IMR-90 (cell line): ENCODE data around the gene CELF6. TPM values are rescaled to one million over a fixed set of nuclear protein-coding genes. Genes with fewer than 3 reads are reported as not detected.

Source experiments
- ATAC-seq: fragments of 200-7000 bp; cut with Tn5 transposase; 2 replicates; pipeline ENCODE4 v1.9.1; 2020; ENCODE audit warnings: low read depth, mild to moderate bottlenecking, moderate library complexity
- BruUV-seq: library from RNA; stranded (reverse); fragments of 400-500 nt; replicated peaks from 2 replicates; lab custom pipeline; 2021; lab: Mats Ljungman, UMichigan
- CTCF ChIA-PET: fragments of 300-600 bp; formaldehyde crosslinking; extraction: SDS; loops from one replicate; lab custom pipeline; 2021; ENCODE audit warnings: antibody characterized with exemption; lab: Yijun Ruan, JAX
- POLR2A ChIA-PET: fragments of 300-600 bp; sonication (Branson Sonifier 250); formaldehyde crosslinking; loops from one replicate; lab custom pipeline; 2022; ENCODE audit warnings: antibody characterized with exemption; ENCODE audit not compliant: unreplicated experiment; lab: Charles Lee
- DNase-seq: peaks from one replicate; pipeline ENCODE4 v3.0.0; 2013
- H2AFZ ChIP-seq: replicated peaks from 2 replicates; pipeline ENCODE3; 2013; ENCODE audit warnings: low read length, mild to moderate bottlenecking; ENCODE audit not compliant: poor library complexity
- H2AK5ac ChIP-seq: 2 replicates; pipeline ENCODE4 v1.6.1; 2013; ENCODE audit warnings: low read depth, low read length, inconsistent platforms
- H2AK9ac ChIP-seq: replicated peaks from 2 replicates; pipeline ENCODE3; 2013; ENCODE audit warnings: mild to moderate bottlenecking, low read depth, low read length, moderate library complexity; ENCODE audit not compliant: poor library complexity
- H2BK120ac ChIP-seq: 2 replicates; pipeline ENCODE4 v1.6.1; 2013; ENCODE audit warnings: low read depth, low read length, inconsistent platforms
- H2BK15ac ChIP-seq: 3 replicates; pipeline ENCODE4 v1.6.1; 2013; ENCODE audit warnings: low read depth, low read length, inconsistent platforms
- H2BK20ac ChIP-seq: 2 replicates; pipeline ENCODE4 v1.6.1; 2013; ENCODE audit warnings: low read depth, mild to moderate bottlenecking, inconsistent platforms, low read length, moderate library complexity
- H2BK5ac ChIP-seq: 2 replicates; pipeline ENCODE4 v1.6.1; 2013; ENCODE audit warnings: mild to moderate bottlenecking, low read depth, low read length, inconsistent platforms; ENCODE audit not compliant: poor library complexity, severe bottlenecking
- H3K14ac ChIP-seq: replicated peaks from 2 replicates; pipeline ENCODE4 v1.6.1; 2013; ENCODE audit warnings: low read depth, low read length, inconsistent platforms
- H3K18ac ChIP-seq: 2 replicates; pipeline ENCODE4 v1.6.1; 2013; ENCODE audit warnings: low read depth, low read length, control low read depth
- H3K23ac ChIP-seq: 2 replicates; pipeline ENCODE4 v1.6.1; 2013; ENCODE audit warnings: low read depth, low read length, inconsistent platforms
- H3K27ac ChIP-seq: 2 replicates; pipeline ENCODE4 v1.5.1; 2013; ENCODE audit warnings: mild to moderate bottlenecking, control low read depth, low read length; ENCODE audit not compliant: insufficient read depth
- H3K27me3 ChIP-seq: 2 replicates; pipeline ENCODE4 v1.6.1; 2013; ENCODE audit warnings: low read length; ENCODE audit not compliant: control insufficient read depth, insufficient read depth
- H3K36me3 ChIP-seq: 2 replicates; pipeline ENCODE4 v1.6.1; 2013; ENCODE audit warnings: low read length, mixed read lengths; ENCODE audit not compliant: control insufficient read depth, insufficient read depth
- H3K4ac ChIP-seq: 2 replicates; pipeline ENCODE4 v1.6.1; 2013; ENCODE audit warnings: low read depth, low read length, inconsistent platforms
- H3K4me1 ChIP-seq: 2 replicates; pipeline ENCODE4 v1.6.1; 2013; ENCODE audit warnings: low read length, mixed read lengths; ENCODE audit not compliant: control insufficient read depth, insufficient read depth
- H3K4me2 ChIP-seq: 2 replicates; pipeline ENCODE4 v1.6.1; 2013; ENCODE audit warnings: low read depth, mild to moderate bottlenecking, control low read depth, low read length, moderate library complexity
- H3K4me3 ChIP-seq: 2 replicates; pipeline ENCODE4 v1.5.1; 2013; ENCODE audit warnings: low read depth, mild to moderate bottlenecking, control low read depth, low read length, moderate library complexity; ENCODE audit not compliant: insufficient read depth
- H3K56ac ChIP-seq: 2 replicates; pipeline ENCODE4 v1.6.1; 2013; ENCODE audit warnings: low read length, inconsistent platforms; ENCODE audit not compliant: insufficient read depth; ENCODE audit errors: extremely low read depth
- H3K79me1 ChIP-seq, 2 experiments: 2 replicates each; pipeline ENCODE4 v1.6.1; 2013; ENCODE audit warnings: low read length in 2 of 2, inconsistent platforms in 1 of 2, low read depth in 1 of 2
- H3K9ac ChIP-seq: 2 replicates; pipeline ENCODE4 v1.6.1; 2013; ENCODE audit warnings: low read depth, low read length, control low read depth
- H3K9me1 ChIP-seq: 2 replicates; pipeline ENCODE4 v1.6.1; 2013; ENCODE audit warnings: low read length, inconsistent platforms; ENCODE audit not compliant: insufficient read depth
- H3K9me3 ChIP-seq: 2 replicates; pipeline ENCODE4 v1.6.1; 2013; ENCODE audit warnings: low read length; ENCODE audit not compliant: control insufficient read depth, insufficient read depth
- H4K20me1 ChIP-seq: 2 replicates; pipeline ENCODE4 v1.6.1; 2013; ENCODE audit warnings: low read length, inconsistent platforms; ENCODE audit not compliant: insufficient read depth
- H4K5ac ChIP-seq: 2 replicates; pipeline ENCODE4 v1.6.1; 2013; ENCODE audit warnings: mild to moderate bottlenecking, low read depth, low read length, control low read depth
- H4K8ac ChIP-seq, 2 experiments: 2 replicates each; pipeline ENCODE4 v1.6.1; 2013; ENCODE audit warnings: low read depth in 2 of 2, low read length in 2 of 2, control low read depth in 1 of 2, inconsistent platforms in 1 of 2
- H4K91ac ChIP-seq: 2 replicates; pipeline ENCODE4 v1.6.1; 2013; ENCODE audit warnings: low read depth, low read length, inconsistent platforms; ENCODE audit not compliant: insufficient read depth
- BHLHE40 ChIP-seq: fragments of 150-350 bp; IDR thresholded peaks from 2 replicates; pipeline ENCODE4 v1.6.1; 2016; ENCODE audit warnings: mild to moderate bottlenecking, low read depth, low read length
- CHD1 ChIP-seq: IDR thresholded peaks from 2 replicates; pipeline ENCODE4 v1.6.1; 2012; ENCODE audit warnings: low read depth, low read length, improper control_type of control experiment
- CTCF ChIP-seq: conservative IDR thresholded peaks from 2 replicates; pipeline ENCODE4 v1.5.1; 2012; ENCODE audit warnings: mild to moderate bottlenecking, low read depth, low read length, improper control_type of control experiment
- MAFK ChIP-seq: IDR thresholded peaks from 2 replicates; pipeline ENCODE4 v1.6.1; 2012; ENCODE audit warnings: low read depth, low read length, improper control_type of control experiment
- MAZ ChIP-seq: IDR thresholded peaks from 2 replicates; pipeline ENCODE4 v1.6.1; 2012; ENCODE audit warnings: low read depth, mild to moderate bottlenecking, low read length, improper control_type of control experiment, moderate library complexity, borderline replicate concordance
- MXI1 ChIP-seq: IDR thresholded peaks from 2 replicates; pipeline ENCODE4 v1.6.1; 2012; ENCODE audit warnings: low read depth, mild to moderate bottlenecking, low read length, moderate library complexity, borderline replicate concordance
- NFE2L2 ChIP-seq: fragments of 150-350 bp; IDR thresholded peaks from 2 replicates; pipeline ENCODE4 v1.6.1; 2016; ENCODE audit warnings: low read depth, mild to moderate bottlenecking, low read length
- POLR2A ChIP-seq: IDR thresholded peaks from 2 replicates; pipeline ENCODE4 v1.6.1; 2012; ENCODE audit warnings: mild to moderate bottlenecking, low read depth, low read length
- RAD21 ChIP-seq: IDR thresholded peaks from 2 replicates; pipeline ENCODE4 v1.6.1; 2012; ENCODE audit warnings: low read length, improper control_type of control experiment
- RCOR1 ChIP-seq: IDR thresholded peaks from 2 replicates; pipeline ENCODE4 v1.6.1; 2012; ENCODE audit warnings: mild to moderate bottlenecking, low read length, improper control_type of control experiment; ENCODE audit not compliant: insufficient replicate concordance
- SMC3 ChIP-seq: fragments of 150-350 bp; IDR thresholded peaks from 2 replicates; pipeline ENCODE4 v1.6.1; 2016; ENCODE audit warnings: low read depth, mild to moderate bottlenecking, antibody characterized with exemption, low read length, moderate library complexity
- WGBS, 2 experiments: methylation state at CpG; one replicate each; pipeline versions ENCODE4 v1.1.5 to v1.1.7; 2013; ENCODE audit warnings: missing lambda C conversion rate in 2 of 2; ENCODE audit not compliant: insufficient read length in 1 of 2; ENCODE audit errors: extremely low coverage in 2 of 2; 5-methylcytosine and 5-hydroxymethylcytosine counted together
- dilution Hi-C: fragments of 300-500 bp; cut with HindIII; formaldehyde crosslinking; loops from one replicate; pipeline ENCODE4 v1.14.3; 2018; ENCODE audit warnings: low sequenced_read_pairs; ENCODE audit not compliant: unreplicated experiment
- in situ Hi-C: fragments of 300-500 bp; cut with MboI; formaldehyde crosslinking; loops from 3 replicates; pipeline ENCODE4 v1.14.3; 2019; ENCODE audit warnings: low sequenced_read_pairs, inconsistent platforms, mixed read lengths
- intact Hi-C: fragments of 100-400 bp; cut with micrococcal nuclease; formaldehyde crosslinking; loops from 2 replicates; pipeline ENCODE4 v1.10.0; 2022
- polyA plus RNA-seq, 3 experiments: library from polyadenylated mRNA; depleted of rRNA; stranded (reverse); fragments of >200 nt; gene quantifications; 2 replicates each; pipeline ENCODE4 v1.2.3, GENCODE V29; 2012; ENCODE audit warnings: low replicate concordance in 1 of 3
- total RNA-seq: library from RNA; depleted of rRNA; stranded (reverse); fragments of >200 nt; gene quantifications from 2 replicates; pipeline ENCODE4 v1.2.3, GENCODE V29; 2012

Gene CELF6
- total and polyA plus RNA-seq, 2 of the 4 experiments (the other 2 are of a cell fraction) = 0.07 TPM; not detected in 1

- Histone ChIP-seq H3K23ac (no peak overlapping the region), H3K4me2 (no peak overlapping the region), H3K36me3 (no peaks in the 10 kb centered on the region; the same call in 1 of the 2 replicates), H2BK120ac (no peak overlapping the region), H3K9ac (no peak overlapping the region), H2BK20ac (no peak overlapping the region), H3K18ac (no peak overlapping the region), H3K79me1 (peaks cover 19 to 52% of the 10 kb centered on the region in 2 experiments), H2AFZ (no peak overlapping the region), H3K9me3 (no peaks in the 10 kb centered on the region), H3K4ac (no peak overlapping the region), H3K27ac (no peak overlapping the region), H4K20me1 (peaks cover 19% of the 10 kb centered on the region; the same call in 1 of the 2 replicates), H4K8ac (no peak overlapping the region), H4K5ac (no peak overlapping the region), H4K91ac (no peak overlapping the region), H3K4me3 (no peak overlapping the region), H2BK5ac (no peak overlapping the region), H2AK5ac (no peak overlapping the region), H2BK15ac (no peak overlapping the region), H3K9me1 (peaks cover 3% of the 10 kb centered on the region; the same call in 1 of the 2 replicates), H3K14ac (no peak overlapping the region), H2AK9ac (no peak overlapping the region), H3K56ac (no peak overlapping the region), H3K27me3 (no peaks in the 10 kb centered on the region), H3K4me1 (no peaks in the 10 kb centered on the region)
- ChIA-PET CTCF (no interaction called here), POLR2A (interaction anchor here (0.6 kb wide), 1 partner anchor 174 kb away, joined by 16 read pairs; no protein-coding TSS in a partner anchor)
- intact Hi-C loops = no loop called here
- in situ Hi-C loops = no loop called here
- no peak for TF ChIP-seq CTCF
- no peak for TF ChIP-seq MAFK
- TF ChIP-seq POLR2A = no peak
- no peak for TF ChIP-seq MAZ
- no peak for TF ChIP-seq CHD1
- TF ChIP-seq NFE2L2 = no peak
- TF ChIP-seq RCOR1 = no peak
- TF ChIP-seq MXI1 = no peak
- no peak for TF ChIP-seq BHLHE40
- no peak for TF ChIP-seq RAD21
- TF ChIP-seq SMC3 = no peak
- no peak for DNase-seq
- no CpG with 5 or more reads among the region's 1 CpG for WGBS, 2 experiments
- dilution Hi-C loops = no loop called here
- no peak for ATAC-seq
- no TSS peak for BruUV-seq
Observed at GRCh38 chr15:72365844-72366243, 45.9 kb upstream of the CELF6 start.
